GM18870 (cell line): ENCODE results near the gene ANKFN1.

Experiments
- ATAC-seq: cut with Tn5 transposase; IDR thresholded peaks from one replicate; pipeline ENCODE4 v1.9.1; 2021; ENCODE audit warnings: moderate library complexity; ENCODE audit not compliant: unreplicated experiment

Gene ANKFN1

DNA sequence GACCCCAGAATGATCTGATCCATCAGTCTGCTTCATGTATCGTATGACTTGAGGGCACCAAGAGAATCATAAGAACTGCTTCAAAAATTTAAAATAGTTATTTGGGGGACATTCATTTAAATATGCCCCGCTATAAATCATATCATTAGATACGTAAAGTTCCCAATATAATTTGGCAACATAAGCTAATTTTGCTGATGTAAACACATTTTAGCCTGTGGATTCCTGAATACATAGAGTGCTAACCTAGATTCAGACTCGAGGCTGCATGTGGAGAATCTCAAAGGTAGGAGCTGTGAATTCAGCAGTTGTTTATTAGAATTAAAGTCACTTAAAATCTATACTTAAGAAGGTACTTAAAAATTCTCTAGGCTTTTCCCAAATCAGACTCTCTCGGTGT is 24.9 kb downstream of the ANKFN1 start:
- no peak for ATAC-seq

DNA sequence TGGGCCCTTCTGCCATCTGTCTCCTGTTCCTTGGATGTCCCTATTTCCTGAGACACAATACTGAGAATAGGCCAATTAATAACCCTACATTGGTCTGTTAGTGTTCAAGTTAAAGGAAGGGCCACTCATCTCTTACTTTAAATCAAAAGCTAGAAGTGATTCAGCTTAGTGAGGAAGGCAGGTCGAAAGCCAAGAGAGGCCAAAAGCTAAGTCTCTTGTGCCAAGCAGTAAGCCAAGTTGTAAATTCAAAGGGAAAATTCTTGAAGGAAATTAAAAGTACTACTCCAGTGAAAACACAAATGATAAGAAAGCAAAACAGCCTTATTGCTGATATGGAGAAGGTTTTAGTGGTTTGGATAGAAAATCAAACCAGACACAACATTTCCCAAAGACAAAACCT is 28.8 kb downstream of the ANKFN1 start:
- no peak for ATAC-seq

DNA sequence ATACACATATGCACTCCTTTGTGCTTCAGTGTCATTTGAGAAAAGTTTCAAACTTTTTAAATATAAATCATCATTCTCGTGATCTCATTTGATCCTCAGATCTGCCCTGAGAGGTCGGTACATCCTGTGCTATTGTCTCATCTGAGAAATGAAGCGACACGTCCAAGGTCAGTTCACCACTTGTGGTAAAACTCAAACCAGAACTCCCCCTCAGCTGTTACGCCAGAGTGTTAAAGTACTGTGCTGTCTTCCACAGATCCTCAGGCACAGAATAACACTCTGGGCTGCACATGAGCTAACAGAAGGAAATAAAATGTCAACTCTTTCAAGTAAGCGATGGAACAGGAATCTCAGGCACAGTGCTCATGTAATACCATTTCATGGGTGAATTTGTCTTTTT is 31.4 kb downstream of the ANKFN1 start:
- no peak for ATAC-seq

DNA sequence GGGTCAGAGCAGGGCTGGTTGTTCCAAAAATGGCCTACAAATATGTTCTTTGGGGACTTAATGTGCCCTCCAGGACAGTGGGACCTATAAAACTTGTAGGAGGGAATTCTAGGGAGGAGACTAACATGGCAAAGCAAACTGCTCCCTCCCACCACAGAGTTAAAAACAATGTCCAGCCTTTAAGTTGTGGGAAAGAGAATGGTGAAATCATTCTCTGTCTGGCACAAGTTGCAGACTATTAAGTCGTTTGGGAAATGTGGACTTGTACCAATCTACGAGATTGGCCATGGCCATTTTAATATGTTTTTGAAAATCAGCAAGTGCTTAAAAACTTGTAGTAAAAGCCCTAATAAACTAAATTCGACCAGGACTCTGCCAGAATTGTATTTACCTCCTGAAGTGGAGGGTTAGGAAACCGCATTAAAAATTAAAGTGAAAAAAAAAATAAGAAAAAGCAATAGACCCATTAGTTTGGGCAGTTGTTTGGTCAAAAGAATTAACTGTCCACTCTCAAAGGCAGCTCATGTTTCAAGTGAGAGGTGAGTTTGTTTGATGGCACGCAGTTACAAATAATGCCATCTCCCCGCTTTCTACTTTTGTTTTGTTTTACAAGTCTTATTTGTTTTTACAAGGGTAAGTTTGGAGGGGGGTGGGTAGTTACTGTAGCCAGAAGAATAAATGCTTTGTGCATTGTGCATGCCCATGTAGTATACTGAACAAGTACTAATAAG is 32.4 kb downstream of the ANKFN1 start:
- ATAC-seq, result no peak

DNA sequence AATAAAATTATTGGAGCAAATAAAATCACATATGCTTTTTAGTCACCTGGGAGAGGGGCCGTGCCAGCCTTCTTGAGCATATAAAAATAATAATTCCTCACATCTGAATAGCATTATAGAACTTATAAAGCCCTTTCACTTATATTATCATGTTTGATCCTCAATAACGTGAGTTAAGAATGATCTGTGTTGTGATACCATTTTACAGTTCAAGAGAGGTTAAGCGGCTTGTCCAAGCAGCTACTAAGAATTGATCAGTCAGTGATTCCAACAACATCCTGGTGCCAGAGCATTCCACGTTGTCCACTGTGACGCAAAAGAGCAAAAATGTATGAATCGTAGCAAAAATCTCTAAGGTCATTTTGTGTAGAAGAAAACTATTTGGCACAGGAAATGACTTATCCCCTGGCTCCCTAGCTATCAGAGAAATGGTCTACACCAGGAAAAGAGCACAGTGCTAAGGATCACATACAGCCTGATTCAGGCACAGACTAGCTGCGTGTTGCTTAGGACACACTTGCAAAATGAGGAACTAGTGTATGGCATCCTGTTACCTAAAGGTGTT is 33.0 kb downstream of the ANKFN1 start:
- ATAC-seq, result no peak

DNA sequence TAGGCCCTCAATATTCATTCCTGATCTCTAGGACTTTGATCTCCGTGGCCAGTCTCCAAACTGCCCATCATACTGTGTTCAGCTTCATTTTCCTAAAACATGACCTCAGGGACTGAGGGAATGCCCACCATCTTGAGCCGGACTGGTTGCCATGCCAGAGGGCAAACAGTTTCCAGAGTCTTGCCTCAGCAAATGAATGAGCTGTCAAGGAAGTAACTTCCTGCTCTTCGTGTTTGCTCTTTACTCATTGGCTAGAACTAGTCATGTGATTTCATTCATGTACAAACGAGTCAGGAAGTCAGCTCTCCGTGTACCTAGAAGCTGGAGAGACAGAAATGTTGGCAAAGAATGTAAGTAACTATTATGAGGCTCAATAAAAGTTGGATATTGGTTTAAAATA is 50.2 kb downstream of the ANKFN1 start:
- ATAC-seq, result no peak

DNA sequence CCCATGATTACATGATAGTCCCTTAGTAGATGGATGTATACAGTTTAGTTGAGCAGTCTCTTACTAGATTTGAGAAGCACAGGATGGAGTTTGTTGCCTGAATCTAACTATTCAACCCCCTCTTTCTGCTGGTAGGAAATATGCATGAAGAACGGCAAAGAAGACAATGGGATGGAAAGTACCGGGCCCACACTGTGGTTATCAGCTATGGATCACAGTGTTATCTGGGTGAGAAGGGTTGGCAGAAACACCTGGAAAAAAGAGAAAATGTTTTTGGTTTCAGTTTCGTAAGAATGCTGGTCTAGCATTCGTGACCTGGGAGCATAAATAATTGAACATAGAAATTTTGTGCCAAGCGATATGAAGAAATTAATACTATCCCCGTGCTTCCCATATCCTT is 53.1 kb downstream of the ANKFN1 start:
- ATAC-seq, result no peak

DNA sequence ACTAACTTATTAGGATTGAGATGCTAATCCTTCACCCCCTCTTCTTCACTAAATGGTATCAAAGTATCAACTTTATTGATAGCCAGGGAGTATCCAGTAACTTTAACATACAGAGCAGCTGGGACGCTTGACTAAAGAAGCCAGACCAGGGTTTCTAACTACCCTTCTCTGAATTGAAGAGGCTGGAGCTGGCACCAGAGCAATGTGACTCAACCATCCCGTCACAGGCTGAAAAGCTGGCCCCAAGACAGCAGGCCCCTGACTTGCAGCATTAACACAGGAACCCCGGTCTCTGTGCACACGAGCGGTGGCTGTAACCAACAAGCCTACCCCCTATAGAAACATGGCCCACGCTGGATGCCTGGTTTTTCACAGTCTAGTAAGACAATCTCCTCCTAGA is 59.8 kb downstream of the ANKFN1 start:
- ATAC-seq, result no peak

DNA sequence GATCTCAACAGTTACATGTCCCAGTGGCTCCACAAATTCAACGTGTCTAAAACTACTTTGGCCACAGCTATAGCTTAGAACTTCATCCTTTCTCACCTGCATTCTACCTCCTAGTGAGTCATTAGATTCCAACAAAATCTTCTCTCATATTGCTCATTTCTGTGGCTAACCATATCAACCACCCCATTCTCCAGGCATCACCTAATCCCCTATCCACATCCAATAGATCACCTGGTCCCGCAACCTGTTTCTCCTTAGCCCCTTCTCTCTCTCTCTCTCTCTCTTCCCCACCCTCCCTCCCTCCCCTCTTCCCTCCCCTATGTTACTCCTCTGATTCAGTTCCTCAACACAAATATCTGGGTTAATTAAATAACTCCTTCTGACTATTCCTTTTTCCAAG is 64.6 kb downstream of the ANKFN1 start:
- no peak for ATAC-seq

DNA sequence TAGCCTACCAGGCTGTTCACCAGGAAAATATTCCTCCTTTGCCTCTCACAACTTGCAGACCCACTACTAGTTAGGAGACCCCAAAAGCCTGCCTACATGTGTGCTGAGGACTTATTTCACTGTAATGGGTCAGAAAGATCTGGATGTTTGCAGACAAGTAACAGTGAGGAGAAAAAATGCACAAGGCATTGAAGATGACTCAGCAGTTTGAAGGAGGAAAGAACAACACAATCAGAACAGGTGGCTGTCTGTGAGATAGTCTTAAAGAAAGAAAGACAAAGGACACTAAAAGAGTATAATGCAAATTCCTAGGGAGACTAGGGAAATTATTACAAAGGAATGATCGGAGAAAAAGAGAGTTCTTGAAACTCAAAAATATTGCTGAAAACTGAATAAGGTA is 69.0 kb downstream of the ANKFN1 start:
- no peak for ATAC-seq

DNA sequence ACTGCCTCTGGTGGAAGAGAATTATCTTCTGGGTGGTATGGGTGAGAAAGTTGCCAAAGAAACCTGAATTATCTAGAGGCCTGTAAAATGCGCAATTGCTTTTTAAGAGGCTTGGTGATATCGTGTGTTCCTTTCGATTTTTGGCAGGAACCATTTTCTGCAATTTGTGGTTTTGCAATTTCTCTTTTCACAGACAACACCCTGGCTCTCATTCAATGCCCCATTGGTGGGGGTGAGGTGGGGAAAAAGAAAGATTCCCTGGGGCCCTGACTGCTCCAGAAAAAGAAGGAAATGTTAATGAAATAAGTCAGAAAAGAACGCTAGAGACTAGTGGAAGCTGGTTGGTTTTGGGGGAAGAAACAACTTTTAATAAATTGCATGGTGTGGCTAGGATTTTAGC is 77.4 kb downstream of the ANKFN1 start:
- ATAC-seq, result no peak

DNA sequence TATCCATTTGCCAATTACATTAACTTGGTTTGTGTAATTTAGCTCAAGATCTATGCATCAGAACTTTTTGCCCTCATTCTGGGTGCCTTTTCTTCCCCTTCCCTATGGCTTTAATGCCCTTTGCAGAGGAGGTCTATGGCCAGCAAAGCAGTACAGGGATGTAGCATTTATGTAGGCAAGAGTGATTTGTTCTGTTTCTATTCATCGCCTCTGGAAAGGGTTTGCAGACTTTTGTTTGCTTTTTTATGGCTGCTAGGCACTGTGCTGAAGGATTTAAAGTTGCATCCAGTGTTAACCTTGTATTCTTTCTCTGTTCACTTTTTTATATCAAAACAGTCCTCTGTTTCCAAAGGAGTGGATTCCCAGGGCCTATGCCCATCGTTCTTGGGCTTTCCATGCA is 78.0 kb downstream of the ANKFN1 start:
- ATAC-seq, result no peak

DNA sequence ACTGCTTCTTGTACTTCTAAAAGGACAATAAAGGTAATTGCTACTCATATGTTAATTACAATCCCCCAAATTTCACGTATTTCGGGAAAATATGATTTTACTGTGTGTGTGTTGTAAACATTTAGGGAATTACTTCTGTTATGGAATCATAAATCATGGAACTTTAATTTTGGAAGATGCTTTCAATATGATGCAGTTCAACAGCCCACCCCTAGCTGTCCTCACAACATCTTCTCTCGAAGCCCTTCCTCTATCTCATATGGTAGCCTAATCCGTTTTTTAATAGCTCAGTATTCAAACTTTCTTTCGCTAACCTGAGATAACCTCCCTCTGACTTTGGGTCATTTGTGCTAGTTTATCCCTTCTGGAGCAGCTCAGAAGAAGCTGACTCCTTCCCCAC is 78.4 kb downstream of the ANKFN1 start:
- no peak for ATAC-seq

DNA sequence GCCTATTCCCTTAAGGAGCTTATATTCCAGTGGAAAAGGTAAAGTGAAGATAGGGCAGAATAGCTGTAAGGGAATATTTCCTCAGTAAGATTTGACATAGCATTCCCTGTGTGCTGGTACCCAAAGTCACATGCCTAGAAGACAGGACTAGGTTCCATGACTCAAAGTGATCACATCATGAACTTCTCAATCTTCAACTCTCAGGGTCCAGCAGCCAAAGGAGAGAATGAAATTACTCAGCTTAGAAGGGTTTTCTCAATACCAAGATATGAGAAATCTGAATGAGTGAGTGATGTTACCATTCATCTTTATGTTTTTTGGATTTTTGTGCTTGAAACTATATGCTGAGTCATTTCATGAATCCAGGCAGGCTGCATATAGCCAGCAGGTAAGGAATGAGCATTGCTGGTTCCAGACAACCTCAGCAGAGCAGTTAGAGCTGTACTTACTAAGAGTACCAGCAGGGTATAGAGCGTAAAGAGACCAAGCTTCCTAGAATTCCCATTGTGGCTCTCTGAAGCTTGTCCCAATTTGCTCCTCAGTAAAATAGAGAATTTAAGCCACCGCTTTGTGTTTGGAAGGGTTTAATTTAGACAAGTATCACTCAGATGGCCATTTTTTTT is 91.1 kb downstream of the ANKFN1 start:
- no peak for ATAC-seq

DNA sequence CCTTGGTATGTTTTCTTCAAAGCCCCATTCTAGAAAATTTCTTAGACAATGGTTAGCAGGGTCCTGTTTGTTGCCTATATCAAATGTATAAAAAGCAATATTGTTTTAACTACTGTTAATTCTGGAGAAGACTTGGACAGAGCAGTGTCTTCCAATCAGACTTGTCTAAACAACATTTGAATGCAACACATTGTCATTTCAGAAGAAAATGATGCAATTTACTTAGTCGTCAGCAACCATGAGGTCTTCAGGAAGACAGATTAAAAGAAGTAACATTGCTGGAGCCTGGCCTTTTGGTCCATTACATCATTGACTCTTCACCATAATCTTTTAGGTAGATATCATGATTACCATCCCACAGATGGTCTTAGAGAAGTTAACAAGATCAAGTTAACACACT is 94.5 kb downstream of the ANKFN1 start:
- ATAC-seq, result no peak

DNA sequence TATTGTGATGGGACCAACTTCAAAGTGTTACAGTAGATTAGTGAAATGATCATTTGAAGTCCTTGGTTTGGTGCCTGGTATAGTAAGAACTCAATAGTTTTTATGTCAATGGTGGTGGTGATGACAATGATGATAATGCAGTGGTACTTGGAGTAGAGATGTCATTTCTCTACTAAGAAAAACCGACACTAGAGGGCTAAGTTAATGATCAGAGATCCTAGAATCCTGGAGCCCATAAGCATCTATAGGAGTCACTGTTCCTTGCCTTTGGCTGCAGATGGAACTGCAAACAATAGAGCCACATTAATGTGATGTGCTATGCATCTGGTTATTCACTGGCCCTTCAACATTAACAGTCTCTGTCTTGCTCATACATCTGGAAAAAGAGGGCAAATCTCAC is 103.8 kb downstream of the ANKFN1 start:
- no peak for ATAC-seq

DNA sequence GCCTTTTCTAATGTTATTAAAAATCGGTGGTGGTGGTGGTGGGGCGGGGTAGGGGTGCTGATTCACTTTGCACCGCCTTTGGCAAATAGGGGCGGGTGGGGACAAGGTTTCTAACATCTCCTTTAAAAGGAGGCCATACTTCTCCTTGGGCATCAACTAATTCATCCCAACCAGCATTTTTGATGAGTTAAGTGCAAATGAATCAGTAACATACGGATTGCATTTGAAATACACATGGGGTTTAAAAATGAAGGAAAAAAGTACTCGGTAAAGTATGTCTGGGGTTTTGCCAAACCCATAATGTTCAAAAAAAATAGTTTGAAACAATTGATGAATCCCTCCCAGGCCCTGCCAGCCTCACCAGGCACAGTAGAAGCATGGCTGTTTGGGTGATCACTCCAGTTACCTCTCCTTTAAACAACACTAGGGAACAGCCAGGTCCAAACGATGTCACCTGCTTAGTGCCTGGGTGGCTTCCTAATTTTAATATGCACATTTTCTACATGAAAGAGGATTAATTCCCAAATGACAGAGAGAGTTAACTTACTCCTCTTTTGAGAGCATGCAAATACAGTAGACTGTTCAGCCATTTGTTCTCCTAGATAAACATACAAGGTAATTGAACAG is 107.2 kb downstream of the ANKFN1 start:
- ATAC-seq, result no peak

DNA sequence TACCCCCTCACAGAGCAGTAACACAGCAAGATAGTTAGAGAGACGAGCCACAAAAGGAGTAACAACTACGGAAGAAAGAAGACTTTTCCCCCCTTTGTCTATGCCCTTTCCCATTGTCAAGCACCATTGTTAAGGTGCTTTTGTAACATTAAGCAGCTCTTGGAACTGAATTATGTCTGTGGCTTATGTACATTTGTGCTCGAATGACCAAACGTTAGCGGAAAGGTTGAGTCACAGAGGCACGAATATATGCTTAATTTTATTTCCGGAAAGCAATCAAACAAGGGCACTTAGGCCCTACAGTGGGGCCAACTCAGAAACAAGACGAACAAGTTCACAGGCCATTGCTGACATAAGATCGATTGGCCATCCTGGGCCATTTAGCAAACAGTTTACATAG is 109.5 kb downstream of the ANKFN1 start:
- no peak for ATAC-seq

DNA sequence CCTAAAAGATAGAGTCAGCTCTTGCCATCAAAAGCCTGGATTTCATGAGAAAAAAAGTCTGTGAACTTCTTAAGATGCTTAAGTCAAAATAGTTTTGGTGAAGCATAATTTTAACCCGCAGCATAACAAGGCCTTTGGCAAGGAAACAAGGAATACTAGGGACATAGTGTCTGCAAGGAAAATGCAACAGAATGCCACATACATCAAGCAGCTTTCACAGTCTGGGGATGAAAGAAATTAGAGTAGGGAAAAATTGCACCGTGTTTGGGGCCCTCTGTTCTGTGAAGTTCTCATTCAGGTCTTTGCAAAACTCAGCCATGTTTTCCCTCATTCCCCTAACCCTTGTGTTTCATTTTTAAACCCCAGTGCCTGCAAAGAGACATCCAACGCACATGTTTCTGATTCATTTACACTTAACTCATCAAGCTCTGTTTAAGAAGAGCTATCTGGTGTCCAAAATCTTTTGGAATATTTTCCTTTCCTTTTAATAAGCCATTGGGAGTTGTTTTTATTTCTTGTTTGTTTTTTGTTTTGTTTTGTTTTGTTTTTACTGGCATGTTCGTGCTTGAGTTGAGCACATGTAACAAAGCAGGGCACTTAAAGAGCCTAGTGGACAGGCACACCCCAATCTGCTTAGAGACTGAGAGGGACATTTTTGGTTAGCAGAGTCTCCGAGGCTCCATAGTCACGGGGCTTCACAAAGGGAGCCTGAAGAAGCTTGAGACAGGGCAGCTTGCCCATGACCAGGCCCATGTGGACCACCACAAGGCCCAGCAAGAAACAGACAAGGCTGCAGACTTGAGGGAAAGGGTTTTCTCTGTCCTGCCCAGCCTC is 116.5 kb downstream of the ANKFN1 start:
- ATAC-seq, result no peak

DNA sequence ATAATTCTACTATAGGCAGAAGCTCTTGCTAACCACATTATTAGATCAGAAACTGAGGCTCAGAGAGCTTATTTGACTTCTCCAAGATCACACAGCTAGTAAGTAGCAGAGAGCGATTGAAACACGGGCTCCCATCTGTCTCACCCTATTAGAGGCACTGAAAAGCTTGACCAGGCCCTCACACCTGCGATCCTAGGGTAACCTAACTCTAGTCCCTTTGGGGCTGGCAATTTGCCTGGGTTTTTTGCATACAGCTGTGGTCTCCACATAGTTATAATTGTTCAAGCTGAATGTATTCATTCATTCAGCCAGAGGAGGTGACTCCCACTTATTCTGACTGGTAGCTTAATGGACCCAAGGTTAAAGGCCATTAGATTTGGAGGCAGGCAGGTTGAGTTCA is 121.2 kb downstream of the ANKFN1 start:
- ATAC-seq, result no peak

DNA sequence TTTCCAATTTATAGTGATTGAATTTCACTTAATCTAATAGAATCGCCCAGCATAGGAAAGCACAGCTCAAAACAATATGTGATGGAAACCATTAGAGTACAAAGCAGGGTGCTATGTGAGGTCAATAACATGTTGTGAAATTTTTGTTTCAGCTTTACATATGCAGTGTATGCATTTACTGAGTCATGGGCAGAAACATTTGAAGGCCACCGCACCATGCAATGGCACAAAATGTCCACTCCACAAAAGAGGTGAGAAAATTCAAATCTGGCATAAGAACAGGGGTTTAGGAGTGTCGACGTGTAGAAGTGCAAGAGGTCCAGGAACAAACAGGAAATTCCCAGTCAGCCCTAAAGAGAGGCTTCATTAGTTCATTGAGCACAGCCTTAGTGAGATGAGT is 131.2 kb downstream of the ANKFN1 start:
- ATAC-seq, result no peak
